Activated B cell treated with CpG ODN at 0.5 μM for 24 hours (primary cell): ENCODE measurements around the gene PRICKLE2. TPM values are rescaled to one million over a fixed set of nuclear protein-coding genes. Genes with fewer than 3 reads are reported as not detected.

Experiments
- ATAC-seq: fragments of 200-7000 bp; cut with Tn5 transposase; one replicate; pipeline ENCODE4 v1.10.0; 2021; ENCODE audit warnings: low read depth, mild to moderate bottlenecking, moderate library complexity
- CTCF ChIA-PET: fragments of 350-600 bp; sonication (Branson Sonifier 250); formaldehyde crosslinking; loops from one replicate; lab custom pipeline; 2021; ENCODE audit warnings: antibody characterized with exemption; lab: Charles Lee
- POLR2A ChIA-PET: fragments of 350-600 bp; sonication (Branson Sonifier 250); formaldehyde crosslinking; loops from one replicate; lab custom pipeline; 2021; ENCODE audit warnings: antibody characterized with exemption; lab: Charles Lee
- DNase-seq: peaks from one replicate; pipeline ENCODE4 v3.0.0; 2022
- H3K27ac Mint-ChIP-seq: one replicate; pipeline ENCODE4 v1.8.0; 2020; ENCODE audit warnings: mixed read lengths
- H3K27me3 Mint-ChIP-seq: one replicate; pipeline ENCODE4 v1.8.0; 2021; ENCODE audit warnings: mixed read lengths
- H3K36me3 Mint-ChIP-seq: one replicate; pipeline ENCODE4 v1.8.0; 2021; ENCODE audit warnings: low read depth, mixed read lengths
- H3K4me1 Mint-ChIP-seq: one replicate; pipeline ENCODE4 v1.8.0; 2021; ENCODE audit warnings: mixed read lengths
- H3K4me3 Mint-ChIP-seq: one replicate; pipeline ENCODE4 v1.8.0; 2020; ENCODE audit warnings: mild to moderate bottlenecking, mixed read lengths
- H3K9me3 Mint-ChIP-seq: one replicate; pipeline ENCODE4 v1.8.0; 2020; ENCODE audit warnings: mixed read lengths
- CTCF ChIP-seq: fragments of 200-600 bp; IDR thresholded peaks from one replicate; pipeline ENCODE4 v1.8.0; 2022; ENCODE audit warnings: antibody characterized with exemption, mild to moderate bottlenecking
- intact Hi-C: fragments of 100-400 bp; cut with micrococcal nuclease; formaldehyde crosslinking; loops from one replicate; pipeline ENCODE4 v1.15.1; 2024
- total RNA-seq: library from RNA; stranded (reverse); gene quantifications from 2 replicates; pipeline ENCODE4 v1.2.3, GENCODE V29; 2022

The PRICKLE2 gene
- total RNA-seq, 1 donor from 2014 or later: 0.33 TPM

GRCh38 chr3:64056606-64057180 is 168.6 kb downstream of the PRICKLE2 start:
- ChIA-PET CTCF (no interaction called here), POLR2A (no interaction called here)
- intact Hi-C loops: no loop called here
- Mint-ChIP-seq H3K9me3 (no peaks in the 10 kb centered on the region), H3K4me1 (peaks cover 2% of the 10 kb centered on the region), H3K27me3 (peaks cover 11% of the 10 kb centered on the region), H3K36me3 (no peaks in the 10 kb centered on the region), H3K4me3 (no peak overlapping the region), H3K27ac (no peak overlapping the region)
- no peak for TF ChIP-seq CTCF
- DNase-seq (no peak), ATAC-seq (no peak)

- H3K9me3 Mint-ChIP-seq: no peaks in the 10 kb centered on the region
- no peaks in the 10 kb centered on the region for H3K36me3 Mint-ChIP-seq
Observed at GRCh38 chr3:64055076-64055475, 170.2 kb downstream of the PRICKLE2 start.

GRCh38 chr3:64054488-64054887 is 170.8 kb downstream of the PRICKLE2 start:
- ATAC-seq (no peak), DNase-seq (no peak)
- no peak for TF ChIP-seq CTCF
- peaks cover 12% of the 10 kb centered on the region for H3K27me3 Mint-ChIP-seq
- H3K36me3 Mint-ChIP-seq: no peaks in the 10 kb centered on the region
- H3K4me3 Mint-ChIP-seq: no peak overlapping the region
- CTCF ChIA-PET: no interaction called here
- H3K9me3 Mint-ChIP-seq: no peaks in the 10 kb centered on the region
- peaks cover 7% of the 10 kb centered on the region for H3K4me1 Mint-ChIP-seq
- POLR2A ChIA-PET: interaction anchor here (0.6 kb wide), 1 partner anchor 9 kb away, joined by 3 read pairs; no protein-coding TSS in a partner anchor
- intact Hi-C loops: no loop called here
- H3K27ac Mint-ChIP-seq: no peak overlapping the region

More at GRCh38 chr3:64055076-64055475, 170.2 kb downstream of the PRICKLE2 start:
- Mint-ChIP-seq H3K27ac (no peak overlapping the region), H3K4me3 (no peak overlapping the region), H3K4me1 (peaks cover 7% of the 10 kb centered on the region), H3K27me3 (peaks cover 11% of the 10 kb centered on the region)
- intact Hi-C loops: no loop called here
- ChIA-PET POLR2A (interaction anchor here (0.6 kb wide), 1 partner anchor 10 kb away, joined by 3 read pairs; no protein-coding TSS in a partner anchor), CTCF (no interaction called here)
- ATAC-seq (no peak), DNase-seq (no peak)
- no peak for TF ChIP-seq CTCF

GRCh38 chr3:64053581-64053980 is 171.7 kb downstream of the PRICKLE2 start:
- peaks cover 7% of the 10 kb centered on the region for H3K27me3 Mint-ChIP-seq
- TF ChIP-seq CTCF: no peak
- intact Hi-C loops: no loop called here
- ATAC-seq (no peak), DNase-seq (no peak)
- peaks cover 4% of the 10 kb centered on the region for H3K4me1 Mint-ChIP-seq
- no peaks in the 10 kb centered on the region for H3K36me3 Mint-ChIP-seq
- ChIA-PET POLR2A (no interaction called here), CTCF (no interaction called here)
- no peak overlapping the region for H3K4me3 Mint-ChIP-seq
- H3K9me3 Mint-ChIP-seq: no peaks in the 10 kb centered on the region
- no peak overlapping the region for H3K27ac Mint-ChIP-seq

GRCh38 chr3:64053117-64053516 is 172.1 kb downstream of the PRICKLE2 start:
- Mint-ChIP-seq H3K9me3 (no peaks in the 10 kb centered on the region), H3K4me1 (peaks cover 4% of the 10 kb centered on the region), H3K4me3 (no peak overlapping the region), H3K36me3 (no peaks in the 10 kb centered on the region), H3K27ac (no peak overlapping the region), H3K27me3 (peaks cover 7% of the 10 kb centered on the region)
- no peak for TF ChIP-seq CTCF
- ChIA-PET CTCF (no interaction called here), POLR2A (no interaction called here)
- no peak for DNase-seq
- intact Hi-C loops: no loop called here
- ATAC-seq: no peak
